ENCODE results near the gene ZCCHC7.

- no peak for TF ChIP-seq CTCF (conservative IDR thresholded peaks at IDR 0.05)
- TF ChIP-seq ZFX (IDR thresholded peaks at IDR 0.05) = no peak
Observed at GRCh38 chr9:37198831-37199230, 78.5 kb downstream of the ZCCHC7 start.

Measured in C4-2B (cell line).